ENCODE measurements around the gene ENC1. TPM values are rescaled to one million over a fixed set of nuclear protein-coding genes. Genes with fewer than 3 reads are reported as not detected.

ENC1 gene
- polyA plus RNA-seq, 2 of the 4 experiments (the other 2 are of a cell fraction): 17.0 to 20.0 TPM

- ChIA-PET POLR2A (interaction anchor here (1.4 kb wide), 1 partner anchor 12 kb away, joined by 3 read pairs; no protein-coding TSS in a partner anchor), CTCF (interaction anchor here (0.7 to 4.5 kb wide), 5 partner anchors 12 to 513 kb away, joined by 3 to 20 read pairs (median 3); no protein-coding TSS in a partner anchor)
- peak within 1 kb of the TSS; percentile 84 to 100 for H3K27ac ChIP-seq
- WGBS (ENCODE audit: missing lambda C conversion rate): 5% methylated on average over 9 of the region's 78 CpGs
- H3K4me1 ChIP-seq: peaks cover 12% of the 10 kb centered on the region; the same call in 2 of the 3 replicates
- ATAC-seq (peak; percentile 97 to 99), DNase-seq (ENCODE audit: low read depth in 1 of 2, low spot score in 1 of 2) (peak; percentile 82 to 87), FAIRE-seq (no peak)
- no peaks in the 10 kb centered on the region for H3K9me3 ChIP-seq
- H3K4me2 ChIP-seq: peak within 1 kb of the TSS; percentile 78
- peak within 1 kb of the TSS; percentile 89 for H3K4me3 ChIP-seq
- TF ChIP-seq, protein P1, sequence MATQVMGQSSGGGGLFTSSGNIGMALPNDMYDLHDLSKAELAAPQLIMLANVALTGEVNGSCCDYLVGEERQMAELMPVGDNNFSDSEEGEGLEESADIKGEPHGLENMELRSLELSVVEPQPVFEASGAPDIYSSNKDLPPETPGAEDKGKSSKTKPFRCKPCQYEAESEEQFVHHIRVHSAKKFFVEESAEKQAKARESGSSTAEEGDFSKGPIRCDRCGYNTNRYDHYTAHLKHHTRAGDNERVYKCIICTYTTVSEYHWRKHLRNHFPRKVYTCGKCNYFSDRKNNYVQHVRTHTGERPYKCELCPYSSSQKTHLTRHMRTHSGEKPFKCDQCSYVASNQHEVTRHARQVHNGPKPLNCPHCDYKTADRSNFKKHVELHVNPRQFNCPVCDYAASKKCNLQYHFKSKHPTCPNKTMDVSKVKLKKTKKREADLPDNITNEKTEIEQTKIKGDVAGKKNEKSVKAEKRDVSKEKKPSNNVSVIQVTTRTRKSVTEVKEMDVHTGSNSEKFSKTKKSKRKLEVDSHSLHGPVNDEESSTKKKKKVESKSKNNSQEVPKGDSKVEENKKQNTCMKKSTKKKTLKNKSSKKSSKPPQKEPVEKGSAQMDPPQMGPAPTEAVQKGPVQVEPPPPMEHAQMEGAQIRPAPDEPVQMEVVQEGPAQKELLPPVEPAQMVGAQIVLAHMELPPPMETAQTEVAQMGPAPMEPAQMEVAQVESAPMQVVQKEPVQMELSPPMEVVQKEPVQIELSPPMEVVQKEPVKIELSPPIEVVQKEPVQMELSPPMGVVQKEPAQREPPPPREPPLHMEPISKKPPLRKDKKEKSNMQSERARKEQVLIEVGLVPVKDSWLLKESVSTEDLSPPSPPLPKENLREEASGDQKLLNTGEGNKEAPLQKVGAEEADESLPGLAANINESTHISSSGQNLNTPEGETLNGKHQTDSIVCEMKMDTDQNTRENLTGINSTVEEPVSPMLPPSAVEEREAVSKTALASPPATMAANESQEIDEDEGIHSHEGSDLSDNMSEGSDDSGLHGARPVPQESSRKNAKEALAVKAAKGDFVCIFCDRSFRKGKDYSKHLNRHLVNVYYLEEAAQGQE (IDR thresholded peaks at IDR 0.05): no peak
- TF ChIP-seq, protein P2, sequence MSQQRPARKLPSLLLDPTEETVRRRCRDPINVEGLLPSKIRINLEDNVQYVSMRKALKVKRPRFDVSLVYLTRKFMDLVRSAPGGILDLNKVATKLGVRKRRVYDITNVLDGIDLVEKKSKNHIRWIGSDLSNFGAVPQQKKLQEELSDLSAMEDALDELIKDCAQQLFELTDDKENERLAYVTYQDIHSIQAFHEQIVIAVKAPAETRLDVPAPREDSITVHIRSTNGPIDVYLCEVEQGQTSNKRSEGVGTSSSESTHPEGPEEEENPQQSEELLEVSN (IDR thresholded peaks at IDR 0.05; ENCODE audit: borderline replicate concordance, low read depth): peak; percentile 69
- peak; percentile 71; the same call in 1 of the 2 replicates for TF ChIP-seq KDM1A (IDR thresholded peaks at IDR 0.05; ENCODE audit: low read depth)
- TF ChIP-seq EHMT2 (IDR thresholded peaks at IDR 0.05; ENCODE audit: low read depth): no peak
- no peak for TF ChIP-seq KDM5A (IDR thresholded peaks at IDR 0.05)
- TF ChIP-seq, protein P3, sequence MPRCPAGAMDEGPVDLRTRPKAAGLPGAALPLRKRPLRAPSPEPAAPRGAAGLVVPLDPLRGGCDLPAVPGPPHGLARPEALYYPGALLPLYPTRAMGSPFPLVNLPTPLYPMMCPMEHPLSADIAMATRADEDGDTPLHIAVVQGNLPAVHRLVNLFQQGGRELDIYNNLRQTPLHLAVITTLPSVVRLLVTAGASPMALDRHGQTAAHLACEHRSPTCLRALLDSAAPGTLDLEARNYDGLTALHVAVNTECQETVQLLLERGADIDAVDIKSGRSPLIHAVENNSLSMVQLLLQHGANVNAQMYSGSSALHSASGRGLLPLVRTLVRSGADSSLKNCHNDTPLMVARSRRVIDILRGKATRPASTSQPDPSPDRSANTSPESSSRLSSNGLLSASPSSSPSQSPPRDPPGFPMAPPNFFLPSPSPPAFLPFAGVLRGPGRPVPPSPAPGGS (IDR thresholded peaks at IDR 0.05): 0 out of 3 replicates have a peak, but pooled peaks have one; percentile 75
- TF ChIP-seq RARB (CRISPR knock-in tag; IDR thresholded peaks at IDR 0.05): no peak
- TF ChIP-seq RAD21 (conservative IDR thresholded peaks at IDR 0.05 in 1 of 2, IDR thresholded peaks at IDR 0.05 in 1 of 2): no peak
- no peak for TF ChIP-seq HOXA7 (CRISPR knock-in tag; IDR thresholded peaks at IDR 0.05)
- TF ChIP-seq BHLHE40 (IDR thresholded peaks at IDR 0.05; ENCODE audit: low read depth, low read length): no peak
- TF ChIP-seq USF2 (IDR thresholded peaks at IDR 0.05): peak; percentile 63
- no peak for TF ChIP-seq HES2 (IDR thresholded peaks at IDR 0.05)
- TF ChIP-seq JUN (IDR thresholded peaks at IDR 0.05): peak in 1 of 2 experiments; percentile 75; a peak in 2 of 5 replicates
- no peak for TF ChIP-seq NPAS2 (CRISPR knock-in tag; IDR thresholded peaks at IDR 0.05; ENCODE audit: borderline replicate concordance)
- TF ChIP-seq, protein P4, sequence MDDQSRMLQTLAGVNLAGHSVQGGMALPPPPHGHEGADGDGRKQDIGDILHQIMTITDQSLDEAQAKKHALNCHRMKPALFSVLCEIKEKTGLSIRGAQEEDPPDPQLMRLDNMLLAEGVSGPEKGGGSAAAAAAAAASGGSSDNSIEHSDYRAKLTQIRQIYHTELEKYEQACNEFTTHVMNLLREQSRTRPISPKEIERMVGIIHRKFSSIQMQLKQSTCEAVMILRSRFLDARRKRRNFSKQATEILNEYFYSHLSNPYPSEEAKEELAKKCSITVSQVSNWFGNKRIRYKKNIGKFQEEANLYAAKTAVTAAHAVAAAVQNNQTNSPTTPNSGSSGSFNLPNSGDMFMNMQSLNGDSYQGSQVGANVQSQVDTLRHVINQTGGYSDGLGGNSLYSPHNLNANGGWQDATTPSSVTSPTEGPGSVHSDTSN (IDR thresholded peaks at IDR 0.05): no peak
- TF ChIP-seq NR3C1 (IDR thresholded peaks at IDR 0.05): no peak
- TF ChIP-seq HOXB13 (CRISPR knock-in tag; IDR thresholded peaks at IDR 0.05; ENCODE audit: low read depth): no peak
- peak; percentile 69; the same call in 1 of the 2 replicates for TF ChIP-seq CHD4 (IDR thresholded peaks at IDR 0.05; ENCODE audit: borderline replicate concordance)
- TF ChIP-seq MAX (IDR thresholded peaks at IDR 0.05): peak; percentile 57; the same call in 1 of the 2 replicates
- no peak for TF ChIP-seq SMC3 (IDR thresholded peaks at IDR 0.05)
- TF ChIP-seq POLR2A (IDR thresholded peaks at IDR 0.05; ENCODE audit: low read length): peak; percentile 88
- no peak for TF ChIP-seq NFE2L2 (conservative IDR thresholded peaks at IDR 0.05; ENCODE audit: low read length)
- TF ChIP-seq FOSL2 (IDR thresholded peaks at IDR 0.05): peak; percentile 61
- peak; percentile 98 for TF ChIP-seq FOSL2 (CRISPR knock-in tag; IDR thresholded peaks at IDR 0.05)
- no peak for TF ChIP-seq CEBPB (IDR thresholded peaks at IDR 0.05)
- TF ChIP-seq, protein P5, sequence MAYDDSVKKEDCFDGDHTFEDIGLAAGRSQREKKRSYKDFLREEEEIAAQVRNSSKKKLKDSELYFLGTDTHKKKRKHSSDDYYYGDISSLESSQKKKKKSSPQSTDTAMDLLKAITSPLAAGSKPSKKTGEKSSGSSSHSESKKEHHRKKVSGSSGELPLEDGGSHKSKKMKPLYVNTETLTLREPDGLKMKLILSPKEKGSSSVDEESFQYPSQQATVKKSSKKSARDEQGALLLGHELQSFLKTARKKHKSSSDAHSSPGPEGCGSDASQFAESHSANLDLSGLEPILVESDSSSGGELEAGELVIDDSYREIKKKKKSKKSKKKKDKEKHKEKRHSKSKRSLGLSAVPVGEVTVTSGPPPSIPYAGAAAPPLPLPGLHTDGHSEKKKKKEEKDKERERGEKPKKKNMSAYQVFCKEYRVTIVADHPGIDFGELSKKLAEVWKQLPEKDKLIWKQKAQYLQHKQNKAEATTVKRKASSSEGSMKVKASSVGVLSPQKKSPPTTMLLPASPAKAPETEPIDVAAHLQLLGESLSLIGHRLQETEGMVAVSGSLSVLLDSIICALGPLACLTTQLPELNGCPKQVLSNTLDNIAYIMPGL (CRISPR knock-in tag; IDR thresholded peaks at IDR 0.05; ENCODE audit: borderline replicate concordance): no peak
- TF ChIP-seq PHF8 (IDR thresholded peaks at IDR 0.05; ENCODE audit: borderline replicate concordance, low read depth): peak; percentile 61; the same call in 1 of the 2 replicates
These were observed 44.6 kb upstream of the ENC1 start, which contains the start of gene HEXB for GRCh38 chr5:74684900-74685851. HEXB (plus strand) TSS chr5:74685233; CDS start chr5:74685261, 28 bp downstream.

Data from A549 (cell line).